SK-N-SH treated with all-trans-retinoic acid at 6 μM for 48 hours (cell line): ENCODE measurements around the gene RBM19.
A peak's percentile ranks its signal among the peaks of the same experiment; 100 is the strongest.

ENCODE experiments used
- ATAC-seq: fragments of 200-7000 bp; cut with Tn5 transposase; 3 replicates; pipeline ENCODE4 v1.9.1; 2020; ENCODE audit warnings: mild to moderate bottlenecking, moderate library complexity
- ARNTL ChIP-seq: fragments of 450-650 bp; formaldehyde crosslinking; IDR thresholded peaks from 2 replicates; pipeline ENCODE4 v1.5.0; 2020; ENCODE audit warnings: low read depth, mild to moderate bottlenecking, moderate library complexity, borderline replicate concordance
- BACH2 ChIP-seq: fragments of 250-450 bp; sonication (Bioruptor Pico); IDR thresholded peaks from 2 replicates; pipeline ENCODE4 v1.9.0; 2021; ENCODE audit warnings: mild to moderate bottlenecking, borderline replicate concordance
- CREB5 ChIP-seq: fragments of 250-450 bp; sonication (Bioruptor Pico); IDR thresholded peaks from 2 replicates; pipeline ENCODE4 v1.5.1; 2020; ENCODE audit warnings: low read depth, mild to moderate bottlenecking, moderate library complexity
- CSDC2 ChIP-seq: fragments of 250-450 bp; sonication (Bioruptor Pico); IDR thresholded peaks from 2 replicates; pipeline ENCODE4 v1.5.0; 2020; ENCODE audit warnings: mild to moderate bottlenecking, moderate library complexity
- ESRRG ChIP-seq: fragments of 250-450 bp; sonication (Bioruptor Pico); IDR thresholded peaks from 2 replicates; pipeline ENCODE4 v1.6.1; 2021; ENCODE audit warnings: mild to moderate bottlenecking
- GLIS3 ChIP-seq: fragments of 250-450 bp; sonication (Bioruptor Pico); IDR thresholded peaks from 2 replicates; pipeline ENCODE4 v1.5.0; 2020; ENCODE audit warnings: mild to moderate bottlenecking, moderate library complexity
- ISL1 ChIP-seq: fragments of 250-450 bp; sonication (Bioruptor Pico); IDR thresholded peaks from 2 replicates; pipeline ENCODE4 v2.1.2; 2022; ENCODE audit warnings: mild to moderate bottlenecking, moderate library complexity
- PPARA ChIP-seq: fragments of 250-450 bp; sonication (Bioruptor Pico); IDR thresholded peaks from 2 replicates; pipeline ENCODE4 v1.5.0; 2020; ENCODE audit warnings: mild to moderate bottlenecking, borderline replicate concordance
- RARB ChIP-seq: fragments of 250-450 bp; sonication (Bioruptor Pico); IDR thresholded peaks from 2 replicates; pipeline ENCODE4 v1.8.0; 2021; ENCODE audit warnings: mild to moderate bottlenecking, moderate library complexity
- SNAI2 ChIP-seq: fragments of 250-450 bp; sonication (Bioruptor Pico); IDR thresholded peaks from 2 replicates; pipeline ENCODE4 v1.5.0; 2020; ENCODE audit warnings: mild to moderate bottlenecking, moderate library complexity
- TCF4 ChIP-seq: fragments of 250-450 bp; sonication (Bioruptor Pico); IDR thresholded peaks from 2 replicates; pipeline ENCODE4 v1.8.0; 2021; ENCODE audit warnings: mild to moderate bottlenecking, moderate library complexity, borderline replicate concordance
- TOX ChIP-seq: fragments of 250-450 bp; sonication (Bioruptor Pico); IDR thresholded peaks from 2 replicates; pipeline ENCODE4 v1.8.0; 2021; ENCODE audit warnings: mild to moderate bottlenecking, moderate library complexity, borderline replicate concordance
- TSHZ2 ChIP-seq: fragments of 250-450 bp; sonication (Bioruptor Pico); IDR thresholded peaks from 2 replicates; pipeline ENCODE4 v1.5.0; 2020; ENCODE audit warnings: mild to moderate bottlenecking, moderate library complexity
- ZC3H10 ChIP-seq: fragments of 250-450 bp; sonication (Bioruptor Pico); IDR thresholded peaks from 2 replicates; pipeline ENCODE4 v1.5.1; 2021; ENCODE audit warnings: mild to moderate bottlenecking, moderate library complexity
- ZFP3 ChIP-seq: fragments of 250-450 bp; sonication (Bioruptor Pico); IDR thresholded peaks from 2 replicates; pipeline ENCODE4 v1.5.0; 2020; ENCODE audit warnings: mild to moderate bottlenecking, moderate library complexity
- ZFP30 ChIP-seq: fragments of 450-650 bp; formaldehyde crosslinking; IDR thresholded peaks from 2 replicates; pipeline ENCODE4 v1.5.0; 2022; ENCODE audit warnings: mild to moderate bottlenecking, moderate library complexity
- ZNF565 ChIP-seq: fragments of 450-650 bp; formaldehyde crosslinking; conservative IDR thresholded peaks from 2 replicates; pipeline ENCODE4 v1.5.0; 2020; ENCODE audit warnings: low read depth, mild to moderate bottlenecking, moderate library complexity
- ZNF70 ChIP-seq: fragments of 450-650 bp; formaldehyde crosslinking; IDR thresholded peaks from 2 replicates; pipeline ENCODE4 v1.5.0; 2020; ENCODE audit warnings: mild to moderate bottlenecking, moderate library complexity
- ZNF8 ChIP-seq: fragments of 450-650 bp; formaldehyde crosslinking; IDR thresholded peaks from 2 replicates; pipeline ENCODE4 v1.5.0; 2020; ENCODE audit warnings: mild to moderate bottlenecking, moderate library complexity
- TF ChIP-seq, protein P1 (sequence below): fragments of 250-450 bp; sonication (Bioruptor Pico); IDR thresholded peaks from 2 replicates; pipeline ENCODE4 v1.8.0; 2020; ENCODE audit warnings: mild to moderate bottlenecking, moderate library complexity, borderline replicate concordance
- TF ChIP-seq, protein P2 (sequence below): fragments of 250-450 bp; sonication (Bioruptor Pico); IDR thresholded peaks from 2 replicates; pipeline ENCODE4 v1.5.1; 2021; ENCODE audit warnings: mild to moderate bottlenecking, moderate library complexity
- TF ChIP-seq, protein P3 (sequence below): fragments of 250-450 bp; sonication (Bioruptor Pico); IDR thresholded peaks from 2 replicates; pipeline ENCODE4 v1.8.0; 2021; ENCODE audit warnings: low read depth, mild to moderate bottlenecking, moderate library complexity, borderline replicate concordance

Gene RBM19

GRCh38 chr12:113889076-113889475, 77.0 kb downstream of the RBM19 start:
- peak; percentile 55 for ATAC-seq
- TF ChIP-seq ISL1 (no peak), TOX (CRISPR knock-in tag) (no peak), BACH2 (CRISPR knock-in tag) (no peak), ZFP30 (CRISPR knock-in tag) (no peak), TCF4 (no peak), ZNF8 (CRISPR knock-in tag) (no peak), SNAI2 (CRISPR knock-in tag) (no peak), PPARA (CRISPR knock-in tag) (no peak), ZFP3 (CRISPR knock-in tag) (no peak), ESRRG (CRISPR knock-in tag) (no peak)
- TF ChIP-seq, protein P1, sequence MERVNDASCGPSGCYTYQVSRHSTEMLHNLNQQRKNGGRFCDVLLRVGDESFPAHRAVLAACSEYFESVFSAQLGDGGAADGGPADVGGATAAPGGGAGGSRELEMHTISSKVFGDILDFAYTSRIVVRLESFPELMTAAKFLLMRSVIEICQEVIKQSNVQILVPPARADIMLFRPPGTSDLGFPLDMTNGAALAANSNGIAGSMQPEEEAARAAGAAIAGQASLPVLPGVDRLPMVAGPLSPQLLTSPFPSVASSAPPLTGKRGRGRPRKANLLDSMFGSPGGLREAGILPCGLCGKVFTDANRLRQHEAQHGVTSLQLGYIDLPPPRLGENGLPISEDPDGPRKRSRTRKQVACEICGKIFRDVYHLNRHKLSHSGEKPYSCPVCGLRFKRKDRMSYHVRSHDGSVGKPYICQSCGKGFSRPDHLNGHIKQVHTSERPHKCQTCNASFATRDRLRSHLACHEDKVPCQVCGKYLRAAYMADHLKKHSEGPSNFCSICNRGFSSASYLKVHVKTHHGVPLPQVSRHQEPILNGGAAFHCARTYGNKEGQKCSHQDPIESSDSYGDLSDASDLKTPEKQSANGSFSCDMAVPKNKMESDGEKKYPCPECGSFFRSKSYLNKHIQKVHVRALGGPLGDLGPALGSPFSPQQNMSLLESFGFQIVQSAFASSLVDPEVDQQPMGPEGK (CRISPR knock-in tag): no peak

- TF ChIP-seq ZNF70: no peak
- TF ChIP-seq CSDC2 (CRISPR knock-in tag): no peak
- TF ChIP-seq ZFP3 (CRISPR knock-in tag): no peak
- no peak for TF ChIP-seq ZNF8 (CRISPR knock-in tag)
- TF ChIP-seq PPARA (CRISPR knock-in tag): no peak
- TF ChIP-seq, protein P2, sequence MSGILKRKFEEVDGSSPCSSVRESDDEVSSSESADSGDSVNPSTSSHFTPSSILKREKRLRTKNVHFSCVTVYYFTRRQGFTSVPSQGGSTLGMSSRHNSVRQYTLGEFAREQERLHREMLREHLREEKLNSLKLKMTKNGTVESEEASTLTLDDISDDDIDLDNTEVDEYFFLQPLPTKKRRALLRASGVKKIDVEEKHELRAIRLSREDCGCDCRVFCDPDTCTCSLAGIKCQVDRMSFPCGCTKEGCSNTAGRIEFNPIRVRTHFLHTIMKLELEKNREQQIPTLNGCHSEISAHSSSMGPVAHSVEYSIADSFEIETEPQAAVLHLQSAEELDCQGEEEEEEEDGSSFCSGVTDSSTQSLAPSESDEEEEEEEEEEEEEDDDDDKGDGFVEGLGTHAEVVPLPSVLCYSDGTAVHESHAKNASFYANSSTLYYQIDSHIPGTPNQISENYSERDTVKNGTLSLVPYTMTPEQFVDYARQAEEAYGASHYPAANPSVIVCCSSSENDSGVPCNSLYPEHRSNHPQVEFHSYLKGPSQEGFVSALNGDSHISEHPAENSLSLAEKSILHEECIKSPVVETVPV (CRISPR knock-in tag): no peak
- no peak for TF ChIP-seq ZFP30 (CRISPR knock-in tag)
- TF ChIP-seq, protein P3, sequence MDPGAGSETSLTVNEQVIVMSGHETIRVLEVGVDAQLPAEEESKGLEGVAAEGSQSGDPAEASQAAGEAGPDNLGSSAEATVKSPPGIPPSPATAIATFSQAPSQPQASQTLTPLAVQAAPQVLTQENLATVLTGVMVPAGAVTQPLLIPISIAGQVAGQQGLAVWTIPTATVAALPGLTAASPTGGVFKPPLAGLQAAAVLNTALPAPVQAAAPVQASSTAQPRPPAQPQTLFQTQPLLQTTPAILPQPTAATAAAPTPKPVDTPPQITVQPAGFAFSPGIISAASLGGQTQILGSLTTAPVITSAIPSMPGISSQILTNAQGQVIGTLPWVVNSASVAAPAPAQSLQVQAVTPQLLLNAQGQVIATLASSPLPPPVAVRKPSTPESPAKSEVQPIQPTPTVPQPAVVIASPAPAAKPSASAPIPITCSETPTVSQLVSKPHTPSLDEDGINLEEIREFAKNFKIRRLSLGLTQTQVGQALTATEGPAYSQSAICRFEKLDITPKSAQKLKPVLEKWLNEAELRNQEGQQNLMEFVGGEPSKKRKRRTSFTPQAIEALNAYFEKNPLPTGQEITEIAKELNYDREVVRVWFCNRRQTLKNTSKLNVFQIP (CRISPR knock-in tag): no peak
- no peak for TF ChIP-seq TSHZ2 (CRISPR knock-in tag)
- TF ChIP-seq ZC3H10: no peak
- TF ChIP-seq ZNF565 (CRISPR knock-in tag): no peak
- no peak for TF ChIP-seq BACH2 (CRISPR knock-in tag)
- TF ChIP-seq TCF4: no peak
- TF ChIP-seq ARNTL (CRISPR knock-in tag): no peak
- no peak for TF ChIP-seq TOX (CRISPR knock-in tag)
- no peak for TF ChIP-seq CREB5
- no peak for TF ChIP-seq GLIS3
- TF ChIP-seq ESRRG (CRISPR knock-in tag): no peak
- ATAC-seq: no peak
These were observed 77.7 kb downstream of the RBM19 start for GRCh38 chr12:113888435-113888834.

DNA sequence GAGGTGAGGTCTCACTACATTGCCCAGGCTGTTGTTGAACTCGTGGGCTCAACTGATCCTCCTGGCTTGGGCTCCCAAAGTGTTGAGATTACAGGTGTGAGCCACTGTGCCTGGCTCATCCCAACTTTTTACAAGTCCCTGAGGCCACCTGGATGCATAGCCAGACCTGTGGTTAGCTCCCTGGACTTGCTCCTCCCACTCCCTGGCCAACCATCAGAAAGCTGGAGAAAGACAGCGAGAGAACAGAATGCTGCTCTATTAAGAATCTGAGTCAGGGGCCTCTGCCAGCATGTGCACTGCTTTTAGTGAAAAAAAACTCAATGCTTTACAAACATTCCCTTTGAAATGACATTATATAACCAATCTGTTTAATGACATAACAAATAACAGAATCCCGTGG, 78.2 kb downstream of the RBM19 start:
- no peak for ATAC-seq

More for the DNA sequence above, 78.2 kb downstream of the RBM19 start:
- no peak for TF ChIP-seq TOX (CRISPR knock-in tag)
- no peak for TF ChIP-seq SNAI2 (CRISPR knock-in tag)
- TF ChIP-seq BACH2 (CRISPR knock-in tag): no peak
- TF ChIP-seq ARNTL (CRISPR knock-in tag): no peak
- TF ChIP-seq RARB: no peak
- no peak for TF ChIP-seq ZFP30 (CRISPR knock-in tag)
- TF ChIP-seq ZNF70: no peak
- no peak for TF ChIP-seq CSDC2 (CRISPR knock-in tag)
- TF ChIP-seq ZC3H10: no peak
- TF ChIP-seq, protein P2 (CRISPR knock-in tag): no peak
- TF ChIP-seq ZFP3 (CRISPR knock-in tag): no peak
- TF ChIP-seq ZNF8 (CRISPR knock-in tag): no peak
- TF ChIP-seq CREB5: no peak
